Lung (tissue), 12 donors: ENCODE data around the gene SCLT1. TPM values are rescaled to one million over a fixed set of nuclear protein-coding genes. Genes with fewer than 3 reads are reported as not detected.
A peak's percentile ranks its signal among the peaks of the same experiment; 100 is the strongest.

Experiments
- ATAC-seq: fragments of 200-7000 bp; cut with Tn5 transposase; one replicate; pipeline ENCODE4 v1.9.1; 2020; ENCODE audit warnings: moderate number of reproducible peaks; ENCODE audit not compliant: insufficient read depth, low FRiP score
- DNase-seq, 3 donors: peaks; one replicate each; pipeline ENCODE4 v3.0.0-alpha.2; 2013 to 2017
- H3K27ac ChIP-seq, 2 donors: one replicate each; pipeline ENCODE4 v1.5.1; 2013; ENCODE audit warnings: mild to moderate bottlenecking in 2 of 2, moderate library complexity in 2 of 2, control low read depth in 1 of 2, inconsistent platforms in 1 of 2, low read depth in 1 of 2, low read length in 1 of 2
- H3K27me3 ChIP-seq, 3 donors: one replicate each; pipeline ENCODE4 v1.5.1; 2013; ENCODE audit warnings: low read length in 2 of 3; ENCODE audit not compliant: control insufficient read depth in 3 of 3, insufficient read depth in 3 of 3
- H3K36me3 ChIP-seq, 4 donors: one replicate each; pipeline ENCODE4 v1.5.1; 2013; ENCODE audit warnings: low read length in 4 of 4, mild to moderate bottlenecking in 1 of 4, moderate library complexity in 1 of 4; ENCODE audit not compliant: control insufficient read depth in 4 of 4, insufficient read depth in 4 of 4
- H3K4me1 ChIP-seq, 5 donors: one replicate each; pipeline ENCODE4 v1.5.1; 2013; ENCODE audit warnings: low read length in 5 of 5, mild to moderate bottlenecking in 2 of 5, moderate library complexity in 1 of 5; ENCODE audit not compliant: control insufficient read depth in 5 of 5, insufficient read depth in 5 of 5
- H3K4me3 ChIP-seq: one replicate; pipeline ENCODE4 v1.5.1; 2013; ENCODE audit warnings: mild to moderate bottlenecking, control low read depth, moderate library complexity
- H3K9ac ChIP-seq, 2 donors: one replicate each; pipeline ENCODE4 v1.5.1; 2013; ENCODE audit warnings: low read length in 2 of 2, control low read depth in 1 of 2; ENCODE audit not compliant: insufficient read depth in 1 of 2
- H3K9me3 ChIP-seq, 4 donors: one replicate each; pipeline ENCODE4 v1.5.1; 2013; ENCODE audit warnings: low read length in 3 of 4, mild to moderate bottlenecking in 1 of 4, moderate library complexity in 1 of 4; ENCODE audit not compliant: control insufficient read depth in 4 of 4, insufficient read depth in 3 of 4
- CTCF ChIP-seq: IDR thresholded peaks from 2 replicates; pipeline ENCODE4 v1.5.1; 2012; ENCODE audit warnings: mild to moderate bottlenecking; ENCODE audit errors: control extremely low read depth, extremely low read depth
- WGBS, 2 donors: extraction: QIAGEN DNeasy Blood & Tissue Kit; methylation state at CpG; one replicate each; pipeline ENCODE4 v1.1.7; 2013; 5-methylcytosine and 5-hydroxymethylcytosine counted together
- polyA plus RNA-seq, 2 donors: library from polyadenylated mRNA; stranded (reverse); fragments of 200-250 nt; gene quantifications; one replicate each; pipeline ENCODE4 v1.2.1, GENCODE V29; 2013
- total RNA-seq, 2 donors: library from RNA; depleted of rRNA in 1 of 2; stranded (reverse); fragments of >200 nt in 1 of 2; gene quantifications; one replicate each; pipeline ENCODE4 v1.2.1, GENCODE V29; 2014 to 2021
- donor health status: control.
- donor health status: control.
- donor health status: Bipolar disorder and iron deficiency.
- donor health status: healthy.
- donor health status: DM: yes; HTN: yes; CAD: no.

Gene SCLT1
- total and polyA plus RNA-seq, 4 donors, result 4.3 to 31.8 (median 9.7) TPM

GRCh38 chr4:128841402-128841801 is 251.9 kb downstream of the SCLT1 start:
- 83 to 88% methylated on average over 2 of the region's 2 CpGs for WGBS, 2 donors
- no peak overlapping the region for H3K9ac ChIP-seq
- H3K4me1 ChIP-seq, result peaks cover 0 to 28% (median 0%) of the 10 kb centered on the region in 5 donors
- H3K36me3 ChIP-seq, result peaks cover 0 to 12% (median 5%) of the 10 kb centered on the region in 4 donors
- H3K27me3 ChIP-seq, result no peaks in the 10 kb centered on the region
- no peak overlapping the region for H3K27ac ChIP-seq
- no peaks in the 10 kb centered on the region for H3K9me3 ChIP-seq
- H3K4me3 ChIP-seq, result no peak overlapping the region
- ATAC-seq, result no peak
- TF ChIP-seq CTCF, result no peak
- no peak for DNase-seq

GRCh38 chr4:128840711-128841318 is 252.5 kb downstream of the SCLT1 start:
- no peak for ATAC-seq
- H3K4me1 ChIP-seq, result peaks cover 0 to 28% (median 1%) of the 10 kb centered on the region in 5 donors
- 68 to 90% methylated on average over 2 of the region's 2 CpGs for WGBS, 2 donors
- no peak overlapping the region for H3K9ac ChIP-seq
- no peaks in the 10 kb centered on the region for H3K27me3 ChIP-seq
- no peaks in the 10 kb centered on the region for H3K9me3 ChIP-seq
- TF ChIP-seq CTCF, result no peak
- no peak overlapping the region for H3K27ac ChIP-seq
- H3K36me3 ChIP-seq, result peaks cover 0 to 12% (median 3%) of the 10 kb centered on the region in 4 donors
- no peak for DNase-seq
- no peak overlapping the region for H3K4me3 ChIP-seq

GRCh38 chr4:128837679-128838078 is 255.7 kb downstream of the SCLT1 start:
- no peaks in the 10 kb centered on the region for H3K27me3 ChIP-seq
- 94 to 99% methylated on average over 3 of the region's 3 CpGs for WGBS, 2 donors
- H3K36me3 ChIP-seq, result peaks cover 0 to 9% (median 3%) of the 10 kb centered on the region in 4 donors
- DNase-seq (no peak), ATAC-seq (no peak)
- peak overlapping the region in 1 of 2 donors; percentile 66 for H3K27ac ChIP-seq
- no peak overlapping the region for H3K4me3 ChIP-seq
- no peaks in the 10 kb centered on the region for H3K9me3 ChIP-seq
- TF ChIP-seq CTCF, result no peak
- H3K4me1 ChIP-seq, result peaks cover 2 to 18% (median 10%) of the 10 kb centered on the region in 5 donors
- H3K9ac ChIP-seq, result no peak overlapping the region
